GM18508 (cell line): ENCODE data around the gene FAM222B.
"Not testable (repeated sequence)": the region's sequence is repeated elsewhere in the genome, so short reads cannot be mapped to it uniquely, and the experiment has no call there.

Experiments
- ATAC-seq: cut with Tn5 transposase; IDR thresholded peaks from one replicate; pipeline ENCODE4 v1.9.1; 2021; ENCODE audit warnings: moderate number of reproducible peaks; ENCODE audit not compliant: insufficient read depth, unreplicated experiment

FAM222B gene, protein sequence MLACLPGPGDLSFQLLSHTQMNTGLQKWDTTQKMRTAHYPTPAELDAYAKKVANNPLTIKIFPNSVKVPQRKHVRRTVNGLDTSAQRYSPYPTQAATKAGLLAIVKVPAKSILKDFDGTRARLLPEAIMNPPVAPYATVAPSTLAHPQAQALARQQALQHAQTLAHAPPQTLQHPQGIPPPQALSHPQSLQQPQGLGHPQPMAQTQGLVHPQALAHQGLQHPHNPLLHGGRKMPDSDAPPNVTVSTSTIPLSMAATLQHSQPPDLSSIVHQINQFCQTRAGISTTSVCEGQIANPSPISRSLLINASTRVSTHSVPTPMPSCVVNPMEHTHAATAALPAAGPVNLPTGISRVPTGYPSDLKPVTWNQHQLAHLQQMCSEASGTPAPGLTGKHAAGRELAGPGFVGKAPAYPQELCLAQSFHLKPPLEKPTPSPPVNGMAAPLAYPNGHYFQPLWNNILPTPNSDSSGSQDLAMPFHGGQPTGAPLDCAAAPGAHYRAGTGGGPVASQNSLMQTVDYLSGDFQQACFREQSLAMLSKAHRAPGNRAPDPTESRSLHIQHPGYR

DNA sequence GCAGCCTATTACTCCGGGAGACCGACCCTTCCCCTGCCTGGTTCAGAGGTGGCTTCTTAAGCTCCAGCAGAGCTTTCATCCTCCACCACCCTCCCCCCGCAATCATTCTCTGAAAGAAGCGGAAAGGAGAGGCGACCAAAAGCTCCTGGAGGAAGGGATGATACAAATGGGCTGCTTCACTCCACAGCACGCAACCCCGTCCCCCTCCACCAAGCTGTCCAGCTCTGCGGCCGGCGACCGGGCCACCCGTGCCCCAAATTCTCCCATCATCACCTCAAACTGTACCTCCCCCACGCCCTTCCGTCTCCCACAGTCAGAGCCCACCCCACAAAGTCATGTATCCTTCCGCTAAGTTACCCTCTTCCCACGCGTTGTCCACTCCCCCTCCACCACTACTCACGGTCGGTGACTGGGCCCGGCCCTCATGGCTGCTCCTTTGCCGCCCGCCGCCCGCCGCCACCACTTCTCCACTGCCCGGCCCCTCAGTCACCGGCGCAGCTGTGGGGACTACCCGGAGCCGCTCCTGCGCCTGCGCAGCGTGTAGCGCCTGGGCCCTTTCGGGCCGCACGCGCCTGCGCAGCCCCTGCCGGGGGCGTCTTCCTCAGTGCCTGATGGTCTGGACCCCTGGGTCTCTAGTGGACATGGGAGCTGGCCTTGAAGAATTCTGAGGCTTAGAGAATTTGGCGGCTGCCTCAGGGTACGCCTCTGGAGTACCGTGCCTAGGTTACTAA, at the start of gene FAM222B:
FAM222B (minus strand) TSS at position 509 of the 731 bp plus-strand sequence. CDS start 76,123 bp downstream, outside the sequence.
- ATAC-seq, result no peak

DNA sequence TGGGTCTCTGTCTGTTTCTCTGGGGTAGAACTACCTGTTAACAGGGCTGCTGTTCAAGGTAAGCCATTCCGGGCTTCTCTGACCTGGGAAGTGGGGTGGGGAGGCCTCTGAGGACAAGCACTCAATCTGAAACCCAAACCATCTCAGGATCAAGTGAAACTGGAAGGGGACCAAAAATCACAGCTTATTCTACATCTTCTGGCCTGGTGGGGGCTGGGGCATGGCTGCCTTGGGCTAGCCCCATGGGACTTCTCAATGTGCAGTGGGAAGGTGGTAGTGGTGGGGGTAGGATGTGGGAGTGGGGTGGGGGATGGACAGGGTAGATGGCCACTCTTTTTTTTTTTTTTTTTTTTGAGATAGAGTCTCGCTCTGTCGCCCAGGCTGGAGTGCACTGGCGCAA, 49.4 kb upstream of the FAM222B start:
- no peak for ATAC-seq

GRCh38 chr17:28891201-28891600, 48.6 kb upstream of the FAM222B start:
- ATAC-seq, result no peak

DNA sequence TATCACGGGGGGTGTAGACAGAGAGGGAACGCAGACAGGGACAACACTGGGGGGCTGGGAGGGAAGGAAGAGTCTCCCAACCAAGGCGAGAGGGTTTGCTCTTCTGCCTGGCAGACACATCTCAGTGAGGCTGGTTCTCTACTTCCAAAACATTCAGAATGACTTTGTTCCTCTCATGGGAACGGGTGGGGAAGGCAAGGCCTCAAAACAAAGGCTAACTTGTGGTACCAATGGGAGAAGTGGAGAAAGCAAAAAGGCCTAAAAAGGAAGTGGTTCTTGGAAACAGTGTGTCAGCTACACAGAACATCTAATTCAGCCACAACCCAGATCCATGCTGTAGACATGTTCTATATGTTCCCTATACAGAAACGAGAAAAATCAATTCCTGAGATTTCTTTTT, 47.4 kb upstream of the FAM222B start:
- no peak for ATAC-seq

GRCh38 chr17:28888832-28889231, 46.2 kb upstream of the FAM222B start:
- no peak for ATAC-seq

GRCh38 chr17:28887871-28888471, 45.4 kb upstream of the FAM222B start:
- no peak for ATAC-seq

GRCh38 chr17:28885951-28886350, 43.4 kb upstream of the FAM222B start:
- no peak for ATAC-seq

DNA sequence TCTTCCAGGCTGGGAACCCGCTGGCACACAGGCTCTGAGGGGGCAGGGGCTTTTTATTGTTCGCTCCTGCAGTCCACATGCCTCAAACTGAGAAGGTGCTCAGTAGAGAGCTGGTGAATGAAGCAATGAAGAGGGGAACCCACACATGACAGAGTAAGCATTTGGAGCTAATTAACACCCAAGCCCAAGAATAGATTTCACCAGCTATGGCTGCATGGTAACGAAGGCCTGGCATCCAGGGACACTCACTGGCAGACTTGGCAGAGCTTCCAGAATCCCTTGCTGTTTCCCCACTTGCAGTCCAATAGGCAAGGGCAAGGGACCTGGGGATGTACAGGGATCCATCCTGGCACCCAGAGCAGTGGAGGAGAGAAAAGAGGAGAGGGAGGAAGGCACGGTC, 42.8 kb upstream of the FAM222B start:
- no peak for ATAC-seq

DNA sequence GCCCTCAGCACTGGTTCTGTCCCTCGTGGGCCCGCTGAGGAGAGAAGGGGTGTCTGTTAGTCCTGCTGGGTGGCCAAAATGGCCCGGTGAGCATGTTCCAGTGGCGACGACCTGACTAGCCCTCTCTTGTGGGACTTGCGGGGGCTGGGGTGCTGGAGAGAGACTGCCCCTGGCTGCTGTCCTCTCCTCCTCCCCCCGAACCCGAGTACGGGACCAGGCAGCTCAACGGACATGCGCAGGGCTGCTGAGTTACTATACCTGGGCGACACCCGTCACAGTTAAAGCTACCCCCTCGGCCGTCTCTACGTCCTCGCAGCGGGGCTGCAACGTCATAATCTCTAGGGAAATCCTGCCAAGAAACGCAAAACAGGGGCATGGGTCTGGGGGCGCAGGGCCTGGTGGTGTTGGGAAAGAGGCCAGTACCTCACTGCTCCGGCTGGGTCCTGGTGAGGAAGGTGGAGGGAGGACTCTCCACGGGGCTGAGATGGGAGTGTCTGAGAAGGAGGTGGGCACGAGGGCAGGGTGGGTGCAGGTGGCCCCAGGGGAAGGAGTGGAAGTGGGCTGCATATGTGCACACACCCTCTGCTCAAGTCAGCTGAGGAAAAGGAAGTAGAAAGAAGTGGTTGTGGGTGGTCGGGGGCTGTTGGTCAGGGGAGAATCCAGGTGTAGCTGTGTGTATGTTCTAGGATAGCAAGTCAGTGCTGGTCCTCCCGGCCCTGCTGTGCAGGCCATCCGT, 41.5 kb upstream of the FAM222B start:
- ATAC-seq, result no peak

DNA sequence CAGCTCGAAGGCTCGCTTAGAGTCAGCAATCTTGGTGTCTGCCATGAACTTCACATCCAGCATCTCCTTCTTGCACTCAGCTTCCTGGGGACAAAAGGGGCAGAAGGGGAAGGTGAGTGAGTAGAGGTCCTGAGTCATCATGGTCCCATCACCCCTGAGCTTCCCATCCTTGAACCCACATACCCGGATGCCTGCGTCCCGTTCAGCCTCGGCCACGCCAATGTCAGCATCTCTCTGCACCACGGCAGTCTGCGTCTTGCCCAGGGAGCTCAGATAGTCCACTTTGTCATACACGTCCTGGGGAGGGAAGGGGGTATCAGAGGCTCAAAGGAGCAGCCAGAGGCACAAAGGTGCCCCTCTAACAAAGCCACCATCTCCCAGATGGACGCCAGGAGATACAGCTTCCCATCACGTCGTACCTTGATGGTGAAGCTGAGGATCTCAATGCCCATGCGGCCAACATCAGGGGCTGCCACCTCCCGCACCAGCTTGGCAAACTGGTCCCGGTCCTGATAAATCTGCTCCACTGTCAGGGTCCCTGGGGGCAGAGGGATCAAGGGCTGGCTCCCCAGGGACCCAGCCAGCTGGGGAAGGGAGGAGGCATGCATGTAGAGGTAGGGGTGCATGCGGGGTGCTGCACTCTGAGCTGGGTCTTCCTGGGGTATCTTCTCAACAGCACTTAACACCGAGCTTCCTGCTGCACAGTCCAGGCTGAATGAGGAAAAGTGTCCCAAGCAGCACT, 39.7 kb upstream of the FAM222B start:
- no peak for ATAC-seq

GRCh38 chr17:28881533-28882056, 39.0 kb upstream of the FAM222B start:
- no peak for ATAC-seq

DNA sequence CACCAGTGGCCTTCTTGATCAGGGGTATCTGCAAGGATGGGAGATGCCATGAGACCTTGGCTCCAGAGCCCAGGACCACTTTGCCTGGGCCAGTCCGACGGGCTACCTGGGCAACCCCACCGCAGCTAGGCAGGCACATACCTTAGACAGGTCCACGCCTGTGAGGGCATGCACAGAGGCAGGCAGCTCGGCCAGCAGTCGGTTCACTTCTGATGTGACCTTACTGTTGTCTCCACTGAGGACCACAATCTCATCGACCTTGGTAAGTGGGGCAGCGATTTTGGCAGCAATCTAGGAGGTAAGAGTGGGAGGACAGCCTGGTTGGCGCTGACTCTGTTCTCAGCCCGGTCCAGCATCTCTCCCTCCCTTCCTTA, 38.0 kb upstream of the FAM222B start:
- ATAC-seq, result no peak

DNA sequence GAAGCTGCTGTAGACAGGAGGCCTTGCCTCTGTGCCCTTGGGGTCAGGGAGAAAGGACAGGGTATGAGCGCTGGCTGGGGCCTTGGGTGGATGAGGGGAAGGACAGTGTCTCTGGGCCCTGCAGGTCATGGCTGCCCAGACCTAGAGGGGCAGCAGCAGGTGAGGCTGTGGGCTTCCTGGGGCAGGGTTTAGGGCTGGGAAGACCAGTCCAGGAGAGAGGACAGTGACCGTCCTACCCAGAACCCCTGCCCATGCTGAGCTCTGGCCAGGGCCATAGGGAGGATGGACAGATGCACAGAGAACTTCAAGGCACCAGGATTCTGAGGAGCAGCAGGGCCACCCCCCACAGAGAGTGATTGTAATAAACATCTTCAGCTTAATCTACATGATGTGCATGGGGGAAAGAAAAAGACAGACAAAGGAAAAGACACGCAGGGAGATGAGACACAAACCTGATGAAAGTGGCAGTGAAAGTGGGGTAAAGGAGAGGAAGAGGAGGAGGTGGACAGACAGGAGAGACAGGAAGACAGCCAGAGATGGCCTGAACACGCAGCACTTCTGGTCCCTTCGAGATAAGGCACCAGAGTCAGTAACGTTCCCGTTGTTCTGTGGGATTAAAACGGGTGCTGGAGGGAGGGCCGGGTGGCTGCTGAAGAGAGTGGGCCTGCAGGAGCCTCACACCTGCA, 37.4 kb upstream of the FAM222B start:
- ATAC-seq, result no peak

- ATAC-seq, result no peak
Measured at GRCh38 chr17:28878981-28879380, 36.4 kb upstream of the FAM222B start.

GRCh38 chr17:28878158-28878910, 35.7 kb upstream of the FAM222B start:
- no peak for ATAC-seq

DNA sequence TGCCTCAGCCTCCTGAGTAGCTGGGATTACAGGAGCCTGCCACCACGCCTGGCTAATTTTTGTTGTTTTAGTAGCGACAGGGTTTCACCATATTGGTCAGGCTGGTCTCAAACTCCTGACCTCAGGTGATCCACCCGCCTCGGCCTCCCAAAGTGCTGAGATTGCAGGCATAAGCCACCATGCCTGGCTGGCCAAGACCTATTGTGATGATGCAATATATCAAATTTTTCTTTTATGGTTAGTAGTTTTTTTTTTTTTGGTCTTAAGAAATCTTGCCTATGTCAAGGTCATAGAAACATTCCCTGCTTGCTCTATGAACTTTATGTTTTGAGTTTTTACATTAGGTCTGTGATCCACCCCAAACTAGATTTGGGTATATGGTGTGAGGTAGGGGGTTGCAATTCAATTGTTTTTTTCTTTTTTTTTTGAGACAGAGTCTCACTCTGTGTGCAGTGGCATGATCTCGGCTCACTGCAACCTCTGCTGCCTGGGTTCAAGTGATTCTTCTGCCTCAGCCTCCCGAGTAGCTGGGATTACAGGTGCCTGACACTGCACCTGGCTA, 34.6 kb upstream of the FAM222B start:
- not testable (repeated sequence) for ATAC-seq

DNA sequence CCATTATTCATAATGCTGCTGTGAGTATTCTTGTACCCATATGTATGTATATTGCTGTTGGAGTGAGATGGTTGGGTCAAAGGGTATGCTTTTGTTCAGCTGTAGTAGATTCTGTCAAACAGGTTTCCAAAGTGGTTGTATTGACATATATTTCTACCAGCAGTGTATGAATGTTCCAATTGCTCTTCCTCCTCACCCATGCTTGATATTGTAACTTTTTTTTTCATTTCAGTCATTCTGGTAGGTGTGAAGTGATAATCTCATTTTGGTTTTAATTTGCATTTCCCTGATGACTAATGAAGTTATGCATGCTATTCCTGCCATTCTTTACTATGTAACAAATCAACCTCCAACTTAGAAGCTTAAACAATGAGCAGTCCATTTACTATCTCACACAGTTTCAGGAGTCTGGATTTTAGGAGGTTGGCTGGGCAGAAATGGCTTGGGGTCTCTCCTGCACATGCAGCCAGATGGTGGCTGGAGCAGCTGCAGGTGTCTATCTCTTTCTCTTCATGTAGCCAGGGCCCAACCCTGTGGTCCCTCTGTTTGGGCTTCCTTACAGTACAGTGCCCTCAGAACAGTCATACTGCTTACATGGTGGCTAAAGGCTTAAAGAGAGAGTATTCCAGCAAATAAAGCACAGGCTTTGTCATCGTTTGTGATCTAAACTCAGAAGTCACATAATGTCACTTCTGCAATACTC, 33.4 kb upstream of the FAM222B start:
- ATAC-seq, result no peak
